Measurements from ENCODE around the gene ITIH4.

DNA sequence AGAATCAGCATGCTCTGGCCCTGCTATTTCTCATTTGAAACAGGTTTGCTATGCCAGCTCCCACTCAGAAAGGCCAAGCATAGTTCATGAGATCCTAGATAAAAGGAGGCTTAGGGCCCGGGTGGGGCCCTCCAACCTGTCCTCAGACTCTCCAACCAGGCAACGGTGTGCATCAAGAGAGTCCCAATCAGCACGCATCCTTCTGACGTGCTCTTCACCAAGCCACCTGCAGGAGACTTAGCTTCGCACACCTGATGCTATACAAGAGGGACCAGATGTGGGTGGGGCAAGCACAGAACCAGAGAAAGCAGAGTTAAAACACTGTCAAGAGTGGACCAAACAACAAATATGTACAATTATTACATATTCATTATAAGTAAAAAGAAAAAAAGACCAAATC is 49.6 kb upstream of the ITIH4 start:
- TF ChIP-seq, protein P1, sequence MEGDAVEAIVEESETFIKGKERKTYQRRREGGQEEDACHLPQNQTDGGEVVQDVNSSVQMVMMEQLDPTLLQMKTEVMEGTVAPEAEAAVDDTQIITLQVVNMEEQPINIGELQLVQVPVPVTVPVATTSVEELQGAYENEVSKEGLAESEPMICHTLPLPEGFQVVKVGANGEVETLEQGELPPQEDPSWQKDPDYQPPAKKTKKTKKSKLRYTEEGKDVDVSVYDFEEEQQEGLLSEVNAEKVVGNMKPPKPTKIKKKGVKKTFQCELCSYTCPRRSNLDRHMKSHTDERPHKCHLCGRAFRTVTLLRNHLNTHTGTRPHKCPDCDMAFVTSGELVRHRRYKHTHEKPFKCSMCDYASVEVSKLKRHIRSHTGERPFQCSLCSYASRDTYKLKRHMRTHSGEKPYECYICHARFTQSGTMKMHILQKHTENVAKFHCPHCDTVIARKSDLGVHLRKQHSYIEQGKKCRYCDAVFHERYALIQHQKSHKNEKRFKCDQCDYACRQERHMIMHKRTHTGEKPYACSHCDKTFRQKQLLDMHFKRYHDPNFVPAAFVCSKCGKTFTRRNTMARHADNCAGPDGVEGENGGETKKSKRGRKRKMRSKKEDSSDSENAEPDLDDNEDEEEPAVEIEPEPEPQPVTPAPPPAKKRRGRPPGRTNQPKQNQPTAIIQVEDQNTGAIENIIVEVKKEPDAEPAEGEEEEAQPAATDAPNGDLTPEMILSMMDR (IDR thresholded peaks at IDR 0.05; ENCODE audit: poor library complexity), result no peak
- no peak for TF ChIP-seq EZH2phosphoT487 (IDR thresholded peaks at IDR 0.05; ENCODE audit: low read depth, severe bottlenecking, unreplicated experiment)
